ACC112 (cell line): ENCODE data around the gene KNSTRN.

Experiments
- H2AFZ ChIP-seq: fragments of 200-600 bp; sonication (generic); one replicate; pipeline ENCODE4 v1.6.0; 2017; ENCODE audit warnings: antibody characterized with exemption, low read length; ENCODE audit not compliant: unreplicated experiment
- H3K27ac ChIP-seq: fragments of 200-600 bp; sonication (generic); 2 replicates; pipeline ENCODE4 v1.5.1; 2014; ENCODE audit warnings: low read depth, mild to moderate bottlenecking, antibody characterized with exemption, low read length, moderate library complexity
- H3K27me3 ChIP-seq: fragments of 200-600 bp; sonication (generic); 2 replicates; pipeline ENCODE4 v1.6.1; 2014; ENCODE audit warnings: mild to moderate bottlenecking, antibody characterized with exemption, low read length, moderate library complexity, mixed read lengths; ENCODE audit not compliant: insufficient read depth
- H3K36me3 ChIP-seq: fragments of 200-600 bp; sonication (generic); 2 replicates; pipeline ENCODE4 v1.6.1; 2016; ENCODE audit warnings: mild to moderate bottlenecking, antibody characterized with exemption, low read length, moderate library complexity, mixed read lengths; ENCODE audit not compliant: insufficient read depth
- H3K4me1 ChIP-seq: fragments of 200-600 bp; sonication (generic); one replicate; pipeline ENCODE4 v1.6.1; 2016; ENCODE audit warnings: low read length, mixed read lengths; ENCODE audit not compliant: insufficient read depth, unreplicated experiment, control insufficient read depth
- H3K4me3 ChIP-seq: fragments of 200-600 bp; sonication (generic); 2 replicates; pipeline ENCODE4 v1.5.1; 2014; ENCODE audit warnings: mild to moderate bottlenecking, low read depth, low read length
- H3K79me2 ChIP-seq: fragments of 200-600 bp; sonication (generic); one replicate; pipeline ENCODE4 v1.6.0; 2016; ENCODE audit warnings: low read length; ENCODE audit not compliant: control insufficient read depth, unreplicated experiment, insufficient read depth

The KNSTRN gene

GRCh38 chr15:40435710-40436089 is 53.2 kb downstream of the KNSTRN start:
- peak overlapping the region; percentile 77 for H2AFZ ChIP-seq

GRCh38 chr15:40436116-40436891 is 53.8 kb downstream of the KNSTRN start:
- Histone ChIP-seq H3K27ac (no peak overlapping the region), H3K36me3 (no peaks in the 10 kb centered on the region), H3K27me3 (peaks cover 42% of the 10 kb centered on the region), H2AFZ (peak overlapping the region; percentile 77), H3K79me2 (no peaks in the 10 kb centered on the region), H3K4me1 (peaks cover 13% of the 10 kb centered on the region), H3K4me3 (peak overlapping the region; percentile 62)

More at GRCh38 chr15:40435710-40436089, 53.2 kb downstream of the KNSTRN start:
- no peak overlapping the region for H3K27ac ChIP-seq
- H3K4me1 ChIP-seq: peaks cover 13% of the 10 kb centered on the region
- peak overlapping the region; percentile 62 for H3K4me3 ChIP-seq
- no peaks in the 10 kb centered on the region for H3K36me3 ChIP-seq
- peaks cover 42% of the 10 kb centered on the region for H3K27me3 ChIP-seq
- H3K79me2 ChIP-seq: no peaks in the 10 kb centered on the region

GRCh38 chr15:40436892-40437751 is 54.6 kb downstream of the KNSTRN start:
- Histone ChIP-seq H3K27me3 (peaks cover 42% of the 10 kb centered on the region), H2AFZ (peak overlapping the region; percentile 56), H3K4me3 (peak overlapping the region; percentile 62)

DNA sequence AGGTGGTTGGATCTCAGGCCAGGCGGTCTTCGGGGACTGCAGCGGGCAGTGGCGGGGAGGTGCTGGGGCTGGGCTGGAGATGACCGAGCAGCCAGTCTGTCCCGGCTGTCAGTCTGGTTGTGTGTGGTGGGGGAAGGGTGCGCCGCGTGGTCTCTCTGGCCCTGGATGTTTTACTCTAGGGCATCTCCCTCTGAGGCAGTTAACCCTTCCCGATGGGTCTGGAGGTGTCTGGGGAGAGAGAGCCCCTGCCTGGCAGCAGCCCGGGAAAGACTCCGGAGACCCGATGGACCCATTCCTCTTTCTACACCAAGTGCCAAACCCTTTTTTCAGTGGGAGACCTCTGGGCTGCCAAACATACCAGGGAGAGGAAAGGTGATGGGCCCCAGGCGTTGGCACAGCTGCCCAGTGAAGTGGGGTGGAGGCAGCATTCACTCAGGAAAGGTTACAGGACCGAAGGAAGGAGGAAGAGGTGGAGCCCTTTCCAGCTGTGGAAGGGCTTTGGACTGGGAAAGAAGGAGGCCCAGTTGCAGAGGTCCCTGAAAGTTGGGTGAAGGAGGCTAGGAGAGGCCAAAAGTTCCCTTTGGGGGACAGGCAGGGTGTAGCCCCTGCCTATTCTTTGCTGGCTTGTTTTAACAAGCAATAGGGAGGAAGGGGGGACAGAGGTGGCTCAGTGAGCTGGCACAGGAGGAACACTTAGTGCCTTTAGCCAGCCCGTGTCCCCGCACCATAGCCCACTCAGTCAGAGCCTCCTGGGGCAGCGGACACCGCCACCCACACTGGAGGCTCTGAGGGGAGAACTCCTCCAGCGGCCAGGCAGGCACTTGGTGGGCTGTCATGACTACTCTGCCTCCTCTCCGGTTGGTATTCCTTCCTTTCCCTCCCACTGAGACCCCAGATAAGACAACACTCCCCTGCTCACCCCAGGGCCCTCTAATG is 55.5 kb downstream of the KNSTRN start:
- peaks cover 11% of the 10 kb centered on the region for H3K79me2 ChIP-seq
- no peak overlapping the region for H3K4me3 ChIP-seq
- H3K27ac ChIP-seq: no peak overlapping the region
- no peak overlapping the region for H2AFZ ChIP-seq
- H3K4me1 ChIP-seq: peaks cover 14% of the 10 kb centered on the region
- H3K36me3 ChIP-seq: no peaks in the 10 kb centered on the region
- peaks cover 46% of the 10 kb centered on the region for H3K27me3 ChIP-seq

More at GRCh38 chr15:40436892-40437751, 54.6 kb downstream of the KNSTRN start:
- Histone ChIP-seq H3K27ac (no peak overlapping the region), H3K36me3 (no peaks in the 10 kb centered on the region), H3K79me2 (peaks cover 3% of the 10 kb centered on the region), H3K4me1 (peaks cover 13% of the 10 kb centered on the region)

- peaks cover 18% of the 10 kb centered on the region for H3K79me2 ChIP-seq
- no peaks in the 10 kb centered on the region for H3K36me3 ChIP-seq
- H3K4me1 ChIP-seq: peaks cover 18% of the 10 kb centered on the region
- peaks cover 41% of the 10 kb centered on the region for H3K27me3 ChIP-seq
- no peak overlapping the region for H3K4me3 ChIP-seq
- no peak overlapping the region for H2AFZ ChIP-seq
- H3K27ac ChIP-seq: no peak overlapping the region
These were observed 56.2 kb downstream of the KNSTRN start for GRCh38 chr15:40438712-40439111.

GRCh38 chr15:40439461-40439959 is 57.0 kb downstream of the KNSTRN start:
- Histone ChIP-seq H3K4me1 (peaks cover 18% of the 10 kb centered on the region), H2AFZ (peak overlapping the region; percentile 46), H3K36me3 (no peaks in the 10 kb centered on the region), H3K79me2 (peaks cover 25% of the 10 kb centered on the region), H3K4me3 (peak overlapping the region; percentile 79), H3K27ac (no peak overlapping the region), H3K27me3 (peaks cover 38% of the 10 kb centered on the region)

DNA sequence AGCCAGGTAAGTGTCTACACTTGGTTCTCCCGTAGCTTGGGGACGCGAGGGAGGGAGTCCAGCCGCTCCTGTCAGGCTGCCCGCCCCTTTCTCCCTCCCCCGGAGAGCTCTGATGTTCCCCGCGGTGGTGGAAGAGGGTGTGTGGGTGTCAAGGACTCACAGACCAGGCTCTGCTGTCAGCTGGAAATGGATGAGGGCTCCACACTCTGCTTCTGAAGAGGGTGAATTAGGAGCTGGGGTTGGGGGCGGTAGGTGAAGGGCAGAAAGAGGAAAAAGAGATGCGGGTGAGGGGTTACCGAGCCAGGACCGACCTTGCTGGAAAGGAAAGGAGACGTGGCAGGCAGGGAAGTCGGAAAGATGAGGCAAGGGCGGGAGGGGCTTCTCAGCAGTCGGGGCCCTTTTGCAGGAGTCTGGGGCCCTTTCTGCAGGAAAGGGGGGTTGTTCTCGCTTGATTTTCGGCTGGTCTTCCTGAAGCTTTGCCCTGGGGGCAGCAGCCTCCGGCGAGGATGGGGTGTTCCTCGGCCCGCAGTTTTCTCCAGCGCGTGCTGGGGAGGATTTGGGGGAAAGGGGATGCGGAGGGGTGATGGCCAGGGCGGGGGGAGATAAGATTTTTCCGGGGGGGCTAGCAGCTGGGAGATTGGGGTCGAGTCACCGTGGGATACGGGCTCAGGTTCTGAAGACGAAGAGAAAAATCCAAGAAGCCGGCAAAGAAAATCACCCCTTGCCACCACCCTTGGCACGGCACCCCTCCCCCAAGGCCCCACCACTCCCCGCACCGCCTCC is 57.6 kb downstream of the KNSTRN start:
- Histone ChIP-seq H3K4me3 (peak overlapping the region; percentile 79), H3K79me2 (peaks cover 30% of the 10 kb centered on the region), H2AFZ (peak overlapping the region; percentile 66), H3K36me3 (no peaks in the 10 kb centered on the region), H3K27me3 (peaks cover 31% of the 10 kb centered on the region), H3K4me1 (peaks cover 21% of the 10 kb centered on the region), H3K27ac (no peak overlapping the region)

GRCh38 chr15:40440743-40441564 is 58.4 kb downstream of the KNSTRN start, which contains the start of gene BAHD1:
Gene BAHD1, plus strand, starts transcription at chr15:40440953. Its CDS starts 17,512 bp downstream, at chr15:40458465.
- Histone ChIP-seq H3K27ac (no peak within 1 kb of the TSS), H2AFZ (peak within 1 kb of the TSS; percentile 74), H3K4me1 (peaks cover 20% of the 10 kb centered on the region), H3K79me2 (peaks cover 37% of the 10 kb centered on the region), H3K36me3 (no peaks in the 10 kb centered on the region), H3K27me3 (peaks cover 23% of the 10 kb centered on the region), H3K4me3 (peak within 1 kb of the TSS; percentile 97)
